Activated T-helper 17 cell treated with anti-CD3 and anti-CD28 coated beads, Interleukin-2, amount 50 U/mL, for 72 hours (primary cell): ENCODE data around the gene CPN1. TPM values are rescaled to one million over a fixed set of nuclear protein-coding genes. Genes with fewer than 3 reads are reported as not detected.
"Not testable (repeated sequence)": the region's sequence is repeated elsewhere in the genome, so short reads cannot be mapped to it uniquely, and the experiment has no call there.

Source experiments
- ATAC-seq: fragments of 150-1000 bp; cut with Tn5 transposase; replicated peaks from 2 replicates; pipeline ENCODE4 v1.10.0; 2021; ENCODE audit warnings: mild to moderate bottlenecking, moderate library complexity
- H3K27ac Mint-ChIP-seq: one replicate; pipeline ENCODE4 v1.8.0; 2022; ENCODE audit warnings: mixed read lengths
- H3K27me3 Mint-ChIP-seq: one replicate; pipeline ENCODE4 v1.8.0; 2022; ENCODE audit warnings: mixed read lengths
- H3K36me3 Mint-ChIP-seq: one replicate; pipeline ENCODE4 v1.8.0; 2022; ENCODE audit warnings: low read depth, mild to moderate bottlenecking, mixed read lengths
- H3K4me1 Mint-ChIP-seq: one replicate; pipeline ENCODE4 v1.8.0; 2022; ENCODE audit warnings: mixed read lengths
- H3K4me3 Mint-ChIP-seq: one replicate; pipeline ENCODE4 v1.8.0; 2022; ENCODE audit warnings: mild to moderate bottlenecking, mixed read lengths
- H3K9me3 Mint-ChIP-seq: one replicate; pipeline ENCODE4 v1.8.0; 2022; ENCODE audit warnings: mixed read lengths
- total RNA-seq, 2 donors: library from RNA; stranded (reverse); gene quantifications; one replicate each; pipeline ENCODE4 v1.2.3, GENCODE V29; 2022

Gene CPN1
- total RNA-seq, 2 donors from 2014 or later = not detected

DNA sequence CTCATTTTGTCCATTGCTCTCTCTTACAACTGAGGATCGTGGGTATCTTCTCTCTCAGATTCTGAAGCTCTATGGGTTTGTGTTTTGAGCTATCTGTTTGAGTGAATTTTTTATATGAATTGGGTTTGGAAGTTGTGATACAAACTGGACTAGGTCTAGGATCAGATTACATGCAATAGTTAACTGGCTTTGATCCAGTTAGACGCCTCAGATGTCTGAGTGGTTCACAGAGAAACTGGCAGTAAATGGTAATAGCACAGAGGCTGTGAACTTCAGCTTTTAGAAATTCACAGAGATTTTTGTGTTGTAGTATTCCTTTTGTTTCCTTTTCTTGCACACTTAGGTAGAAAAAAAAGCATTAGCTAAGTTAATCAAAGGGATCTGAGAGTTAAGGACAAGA lies 59.3 kb downstream of the CPN1 start:
- H3K36me3 Mint-ChIP-seq = no peaks in the 10 kb centered on the region
- no peak overlapping the region for H3K27ac Mint-ChIP-seq
- ATAC-seq = no peak

DNA sequence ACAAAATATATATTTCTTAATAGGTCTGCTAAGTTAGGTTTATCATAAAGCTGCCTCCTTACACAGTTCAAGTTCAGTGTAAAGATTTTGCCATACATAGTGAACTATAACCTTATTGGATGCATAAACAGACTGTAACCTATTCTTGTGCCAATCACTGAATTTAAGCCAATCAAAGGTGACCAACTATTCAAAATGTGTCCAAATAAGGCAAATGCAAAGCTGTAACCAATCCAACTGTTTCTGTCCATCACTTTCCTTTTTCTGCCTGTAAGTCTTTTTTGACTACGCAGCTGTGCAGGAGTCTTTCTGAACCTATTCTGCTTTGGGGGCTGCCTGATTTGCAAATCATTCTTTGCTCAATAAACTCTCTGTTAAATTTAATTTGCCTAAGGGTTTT lies 60.3 kb downstream of the CPN1 start:
- Mint-ChIP-seq H3K4me3 (no peak overlapping the region), H3K4me1 (peaks cover 10% of the 10 kb centered on the region), H3K36me3 (no peaks in the 10 kb centered on the region), H3K27ac (no peak overlapping the region), H3K9me3 (no peaks in the 10 kb centered on the region), H3K27me3 (peaks cover under 1% of the 10 kb centered on the region)
- no peak for ATAC-seq

More for the DNA sequence above, 59.3 kb downstream of the CPN1 start:
- H3K4me1 Mint-ChIP-seq = peaks cover 10% of the 10 kb centered on the region
- no peaks in the 10 kb centered on the region for H3K9me3 Mint-ChIP-seq
- H3K27me3 Mint-ChIP-seq = peaks cover 4% of the 10 kb centered on the region
- H3K4me3 Mint-ChIP-seq = no peak overlapping the region

DNA sequence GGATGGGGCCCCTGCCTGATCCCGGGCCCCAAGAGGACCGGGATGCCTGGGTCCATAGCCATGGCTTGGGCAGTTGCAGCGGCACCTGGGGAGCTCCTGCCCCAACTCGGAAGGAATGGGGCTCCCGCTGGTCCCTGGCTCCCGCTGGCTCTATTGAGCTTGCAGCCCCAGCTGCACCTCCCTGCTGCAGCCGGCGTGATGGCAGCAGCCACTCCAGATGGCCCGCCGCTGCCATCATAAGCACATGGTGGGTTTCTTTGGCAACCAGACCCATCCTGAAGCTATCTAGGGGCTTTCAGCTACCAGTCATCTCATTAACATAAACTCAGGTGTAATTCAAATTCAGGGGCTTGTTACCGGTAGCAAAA lies 60.8 kb downstream of the CPN1 start:
- H3K27ac Mint-ChIP-seq = no peak overlapping the region

DNA sequence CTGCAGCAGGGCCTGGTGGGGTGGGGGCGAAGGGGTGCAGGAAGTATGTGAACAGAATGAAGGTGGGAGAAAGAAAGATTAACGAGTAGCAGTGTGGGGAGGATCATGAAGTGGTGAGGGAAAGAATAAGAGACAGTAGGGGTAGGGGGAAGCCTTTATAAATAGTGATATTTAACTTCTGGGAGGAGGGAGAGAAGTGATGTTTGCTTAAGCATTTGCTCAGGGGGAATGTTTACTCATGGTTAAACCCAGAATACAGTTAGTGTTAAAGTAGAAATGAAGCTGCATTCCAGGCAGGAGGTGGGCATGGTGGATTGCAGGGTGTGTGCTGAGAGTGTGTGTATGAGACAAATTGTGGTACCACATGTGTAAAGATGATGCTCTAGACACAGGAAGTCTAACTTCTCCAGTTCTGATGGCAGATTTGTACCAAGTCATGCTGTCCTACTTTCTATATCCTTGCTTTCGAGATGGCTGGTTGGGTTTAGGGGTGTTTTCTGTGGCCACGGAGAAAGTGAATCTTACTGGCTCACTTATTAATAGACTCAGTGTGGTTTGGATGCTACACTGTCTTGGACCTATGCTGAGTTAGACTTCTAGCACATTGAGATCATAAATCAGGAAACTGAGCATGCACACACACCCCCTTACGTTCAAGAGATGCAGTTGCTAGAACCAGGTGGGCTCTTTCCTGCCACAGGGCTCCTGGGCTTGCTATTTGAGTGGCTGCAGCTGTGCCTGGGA lies 61.4 kb downstream of the CPN1 start:
- H3K27ac Mint-ChIP-seq = no peak overlapping the region
- H3K27me3 Mint-ChIP-seq = peaks cover 3% of the 10 kb centered on the region
- peaks cover 10% of the 10 kb centered on the region for H3K4me1 Mint-ChIP-seq
- no peak overlapping the region for H3K4me3 Mint-ChIP-seq
- no peaks in the 10 kb centered on the region for H3K36me3 Mint-ChIP-seq
- H3K9me3 Mint-ChIP-seq = no peaks in the 10 kb centered on the region
- peak; percentile 88 for ATAC-seq

More for the DNA sequence above, 60.8 kb downstream of the CPN1 start:
- no peaks in the 10 kb centered on the region for H3K9me3 Mint-ChIP-seq
- H3K4me1 Mint-ChIP-seq = peaks cover 10% of the 10 kb centered on the region
- ATAC-seq = no peak
- no peaks in the 10 kb centered on the region for H3K27me3 Mint-ChIP-seq
- H3K4me3 Mint-ChIP-seq = no peak overlapping the region
- no peaks in the 10 kb centered on the region for H3K36me3 Mint-ChIP-seq

DNA sequence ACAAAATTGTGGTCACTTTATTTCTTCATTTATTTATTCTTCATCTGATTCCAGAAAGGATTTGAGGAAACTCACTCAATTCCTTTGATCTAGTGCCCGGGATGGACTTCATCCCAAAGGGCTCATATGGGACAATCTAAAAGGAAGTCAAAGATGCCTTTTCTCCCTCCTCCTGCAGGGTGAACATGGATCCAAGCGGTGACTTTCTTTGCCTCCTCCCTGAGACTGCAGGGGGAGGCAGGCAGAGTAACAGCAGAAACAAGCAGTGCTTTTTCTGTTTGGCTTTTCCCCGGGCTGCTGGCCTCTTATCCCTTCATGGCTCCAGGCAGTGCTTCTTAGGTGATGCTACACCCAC lies 61.9 kb downstream of the CPN1 start:
- peaks cover 10% of the 10 kb centered on the region for H3K4me1 Mint-ChIP-seq
- H3K27ac Mint-ChIP-seq = no peak overlapping the region
- no peak overlapping the region for H3K4me3 Mint-ChIP-seq
- H3K36me3 Mint-ChIP-seq = no peaks in the 10 kb centered on the region
- no peaks in the 10 kb centered on the region for H3K9me3 Mint-ChIP-seq
- ATAC-seq = no peak
- peaks cover 3% of the 10 kb centered on the region for H3K27me3 Mint-ChIP-seq

DNA sequence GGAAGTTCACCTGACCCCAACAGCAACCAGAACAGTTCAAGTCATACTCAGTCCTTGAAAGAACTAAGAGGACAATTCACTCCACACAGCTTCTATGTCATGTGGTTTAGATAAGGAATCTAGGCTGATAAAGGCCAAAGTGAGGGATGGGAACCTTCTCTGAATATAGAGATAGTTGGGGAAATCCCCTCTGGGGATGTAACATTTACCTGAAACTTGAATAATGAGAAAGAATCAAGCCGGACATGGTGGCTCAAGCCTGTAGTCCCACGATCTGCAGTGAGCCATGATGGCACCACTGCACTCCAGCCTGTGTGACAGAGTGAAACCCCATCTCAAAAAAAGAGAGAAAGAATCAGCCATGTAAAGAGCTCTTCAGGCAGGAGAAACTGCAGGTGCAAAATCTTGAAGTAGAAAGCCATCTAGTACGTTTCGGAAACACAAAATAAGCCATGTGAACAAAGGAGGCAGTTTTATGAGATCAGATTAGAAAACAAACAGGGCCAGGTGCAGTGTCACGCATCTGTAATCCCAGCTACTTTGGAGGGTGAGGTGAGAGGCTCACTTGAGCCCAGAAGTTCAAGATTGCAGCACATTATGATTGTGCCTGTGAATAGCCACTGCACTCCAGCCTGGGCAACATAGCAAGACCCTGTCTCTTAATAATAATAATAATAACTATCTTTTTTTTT lies 67.5 kb downstream of the CPN1 start:
- Mint-ChIP-seq H3K4me1 (peaks cover 15% of the 10 kb centered on the region), H3K4me3 (no peak overlapping the region), H3K36me3 (no peaks in the 10 kb centered on the region), H3K9me3 (no peaks in the 10 kb centered on the region), H3K27ac (no peak overlapping the region), H3K27me3 (peaks cover 3% of the 10 kb centered on the region)
- no peak for ATAC-seq

DNA sequence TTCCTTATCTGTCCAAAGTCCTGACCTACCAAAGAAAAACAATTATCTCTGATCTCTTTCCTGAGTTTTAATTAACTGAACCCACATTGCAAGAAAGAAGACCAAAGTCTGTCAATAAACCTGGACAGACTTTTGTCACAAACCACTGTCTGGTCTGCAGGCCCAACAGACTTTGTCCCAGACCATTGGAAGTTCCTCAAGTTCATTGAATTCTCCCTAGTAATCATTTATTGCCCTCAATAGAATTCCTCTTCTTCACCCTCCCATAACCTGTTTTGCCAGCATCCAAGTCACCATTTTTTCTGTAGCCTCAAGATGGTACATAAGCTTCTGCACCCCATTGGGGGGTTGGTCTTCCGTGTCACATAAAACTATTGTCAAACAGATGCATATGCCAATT lies 68.0 kb downstream of the CPN1 start:
- peaks cover 3% of the 10 kb centered on the region for H3K27me3 Mint-ChIP-seq
- H3K36me3 Mint-ChIP-seq = no peaks in the 10 kb centered on the region
- no peak overlapping the region for H3K27ac Mint-ChIP-seq
- H3K9me3 Mint-ChIP-seq = no peaks in the 10 kb centered on the region
- no peak for ATAC-seq
- no peak overlapping the region for H3K4me3 Mint-ChIP-seq
- peaks cover 15% of the 10 kb centered on the region for H3K4me1 Mint-ChIP-seq

DNA sequence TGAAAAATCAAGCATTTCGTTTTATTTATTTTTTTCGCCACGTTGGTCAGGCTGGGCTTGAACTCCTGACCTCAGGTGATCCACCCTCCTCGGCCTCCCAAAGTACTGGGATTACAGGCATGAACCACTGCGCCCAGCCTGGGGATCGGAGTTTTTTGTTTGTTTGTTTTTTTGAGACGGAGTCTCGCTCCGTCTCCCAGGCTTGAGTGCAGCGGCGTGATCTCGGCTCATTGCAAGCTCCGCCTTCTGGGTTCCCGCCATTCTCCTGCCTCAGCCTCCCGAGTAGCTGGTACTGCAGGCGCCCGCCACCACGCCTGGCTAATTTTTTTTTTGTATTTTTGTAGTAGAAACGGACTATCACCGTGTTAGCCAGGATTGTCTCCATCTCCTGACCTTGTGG lies 69.8 kb downstream of the CPN1 start:
- H3K9me3 Mint-ChIP-seq, H3K4me3 Mint-ChIP-seq, H3K27ac Mint-ChIP-seq, H3K36me3 Mint-ChIP-seq, H3K27me3 Mint-ChIP-seq, ATAC-seq: not testable (repeated sequence)
- H3K4me1 Mint-ChIP-seq = peaks cover 20% of the 10 kb centered on the region

DNA sequence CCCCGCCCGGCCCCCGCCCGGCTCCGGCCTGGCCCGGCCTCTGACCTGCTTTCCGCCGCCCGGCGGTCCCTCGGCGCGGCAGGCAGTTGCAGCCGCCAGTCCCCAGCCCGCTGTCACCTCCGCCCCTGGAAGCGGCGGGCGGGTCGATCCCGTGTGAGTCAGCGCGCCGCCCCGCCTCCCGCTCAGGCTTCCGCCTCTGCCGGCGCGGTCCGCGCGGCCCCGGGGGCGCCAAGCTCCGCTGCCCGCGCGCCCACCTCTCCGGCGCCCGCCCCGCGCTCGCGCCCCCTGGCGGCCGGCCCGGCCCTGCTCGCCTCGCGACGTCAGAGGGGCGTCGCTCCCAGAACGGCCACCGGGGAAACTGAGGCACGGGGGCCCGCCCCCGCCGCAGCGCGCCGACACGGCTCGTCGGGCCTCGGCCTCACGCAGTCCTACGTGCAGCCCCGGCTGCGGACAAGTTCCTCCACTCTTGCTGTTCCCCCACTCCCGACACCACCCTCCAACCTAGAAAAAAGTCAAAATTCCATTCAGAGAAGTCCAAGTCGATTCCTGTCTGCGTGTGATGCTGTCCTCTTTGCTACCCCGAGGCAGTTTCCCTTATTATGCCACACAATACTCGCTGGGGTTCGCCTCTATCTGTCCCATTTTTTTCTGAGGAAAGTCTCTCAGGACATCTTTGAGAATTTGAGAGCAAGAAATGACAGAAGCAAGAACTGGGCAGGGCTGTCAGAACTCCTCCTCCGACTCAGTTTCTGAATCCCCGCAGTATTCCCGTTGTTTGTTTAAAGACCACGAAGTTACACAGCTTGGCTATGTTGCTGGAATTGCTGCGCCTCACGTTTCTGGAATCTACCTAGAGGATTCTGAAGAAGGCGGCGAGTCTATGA lies 71.6 kb downstream of the CPN1 start, which contains the start of gene DNMBP:
DNMBP (minus strand) TSS at position 155 of the 884 bp plus-strand sequence. CDS start 37,823 bp downstream, outside the sequence.
- Mint-ChIP-seq H3K9me3 (no peaks in the 10 kb centered on the region), H3K27ac (peak within 1 kb of the TSS; percentile 49), H3K27me3 (no peaks in the 10 kb centered on the region), H3K4me1 (peaks cover 35% of the 10 kb centered on the region), H3K36me3 (no peaks in the 10 kb centered on the region), H3K4me3 (peak within 1 kb of the TSS; percentile 86)
- peak; percentile 90 for ATAC-seq

DNA sequence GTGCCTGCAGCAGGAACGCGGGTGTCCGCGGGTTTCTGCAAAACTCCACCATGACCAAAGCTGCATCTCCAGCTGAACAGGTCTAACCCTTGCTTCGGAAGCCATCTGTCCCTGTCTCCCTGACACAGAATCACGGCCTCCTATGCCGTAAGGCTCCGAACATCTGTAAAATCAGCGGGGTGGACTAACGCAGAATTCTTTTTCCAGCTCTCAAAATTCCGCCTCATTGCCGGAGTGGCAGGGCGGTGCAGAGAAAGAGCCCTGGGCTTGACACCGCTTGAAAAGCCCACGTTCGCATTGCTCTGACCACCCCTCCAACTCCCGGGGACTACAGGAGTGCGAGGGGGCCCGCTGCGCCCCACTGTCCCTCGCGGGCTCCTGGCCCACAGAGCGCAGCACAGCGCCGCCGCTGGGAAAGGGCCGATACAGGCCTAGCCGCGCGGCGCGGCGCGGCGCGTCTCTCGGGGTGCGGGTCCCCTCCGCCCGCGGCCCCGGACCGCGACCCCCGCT lies 72.3 kb downstream of the CPN1 start:
- Mint-ChIP-seq H3K4me1 (peaks cover 36% of the 10 kb centered on the region), H3K4me3 (peak overlapping the region; percentile 84), H3K9me3 (no peaks in the 10 kb centered on the region), H3K36me3 (no peaks in the 10 kb centered on the region), H3K27ac (no peak overlapping the region), H3K27me3 (no peaks in the 10 kb centered on the region)
- peak; percentile 73 for ATAC-seq

DNA sequence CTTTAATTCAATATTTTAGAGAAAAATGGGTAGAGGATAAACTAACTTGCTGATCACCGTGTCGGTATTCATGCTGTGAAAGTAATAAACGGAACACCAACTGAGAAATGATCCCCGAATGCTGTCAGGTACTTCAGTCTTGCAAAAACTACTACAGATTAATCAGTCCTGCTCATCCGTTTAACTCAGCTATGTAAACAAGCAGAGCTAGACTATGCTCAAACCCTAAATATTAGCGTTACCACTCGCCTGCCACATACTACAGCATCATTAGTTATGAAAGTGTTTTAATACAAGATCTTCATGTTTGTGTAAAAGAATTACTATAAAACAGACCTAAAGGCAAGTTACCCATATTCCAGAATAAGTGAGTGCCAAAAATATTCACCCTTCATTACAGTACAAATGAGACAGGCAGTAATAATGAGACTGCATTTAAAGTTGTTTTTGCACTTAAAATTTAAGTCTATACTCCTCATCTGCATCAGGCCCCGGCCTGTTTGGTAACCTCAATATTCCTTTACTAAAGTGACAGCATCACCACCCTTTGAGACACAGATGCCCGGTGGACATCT lies 72.9 kb downstream of the CPN1 start:
- Mint-ChIP-seq H3K4me3 (peak overlapping the region; percentile 84), H3K9me3 (no peaks in the 10 kb centered on the region), H3K4me1 (peaks cover 31% of the 10 kb centered on the region), H3K27ac (no peak overlapping the region), H3K27me3 (no peaks in the 10 kb centered on the region), H3K36me3 (no peaks in the 10 kb centered on the region)
- no peak for ATAC-seq

DNA sequence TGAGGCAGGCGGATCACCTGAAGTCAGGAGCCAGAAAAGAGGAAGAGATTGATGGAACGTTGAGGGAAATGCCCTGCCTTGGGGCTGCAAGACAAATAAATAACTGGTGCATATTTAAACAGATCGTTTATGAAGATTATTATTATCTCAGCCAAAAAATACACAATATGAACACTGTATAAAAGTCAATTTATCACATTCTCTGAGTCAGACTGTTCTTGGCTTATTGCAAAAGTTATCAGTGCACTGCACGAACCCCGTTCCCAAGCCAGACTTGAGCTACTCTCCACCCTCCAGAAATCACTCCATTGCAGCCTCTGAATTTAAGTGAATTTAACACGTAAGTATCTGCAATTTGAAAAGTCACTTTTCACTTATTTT lies 73.5 kb downstream of the CPN1 start:
- ATAC-seq = no peak
- Mint-ChIP-seq H3K4me1 (peaks cover 31% of the 10 kb centered on the region), H3K9me3 (no peaks in the 10 kb centered on the region), H3K36me3 (no peaks in the 10 kb centered on the region), H3K4me3 (peak overlapping the region; percentile 84), H3K27me3 (no peaks in the 10 kb centered on the region), H3K27ac (no peak overlapping the region)

DNA sequence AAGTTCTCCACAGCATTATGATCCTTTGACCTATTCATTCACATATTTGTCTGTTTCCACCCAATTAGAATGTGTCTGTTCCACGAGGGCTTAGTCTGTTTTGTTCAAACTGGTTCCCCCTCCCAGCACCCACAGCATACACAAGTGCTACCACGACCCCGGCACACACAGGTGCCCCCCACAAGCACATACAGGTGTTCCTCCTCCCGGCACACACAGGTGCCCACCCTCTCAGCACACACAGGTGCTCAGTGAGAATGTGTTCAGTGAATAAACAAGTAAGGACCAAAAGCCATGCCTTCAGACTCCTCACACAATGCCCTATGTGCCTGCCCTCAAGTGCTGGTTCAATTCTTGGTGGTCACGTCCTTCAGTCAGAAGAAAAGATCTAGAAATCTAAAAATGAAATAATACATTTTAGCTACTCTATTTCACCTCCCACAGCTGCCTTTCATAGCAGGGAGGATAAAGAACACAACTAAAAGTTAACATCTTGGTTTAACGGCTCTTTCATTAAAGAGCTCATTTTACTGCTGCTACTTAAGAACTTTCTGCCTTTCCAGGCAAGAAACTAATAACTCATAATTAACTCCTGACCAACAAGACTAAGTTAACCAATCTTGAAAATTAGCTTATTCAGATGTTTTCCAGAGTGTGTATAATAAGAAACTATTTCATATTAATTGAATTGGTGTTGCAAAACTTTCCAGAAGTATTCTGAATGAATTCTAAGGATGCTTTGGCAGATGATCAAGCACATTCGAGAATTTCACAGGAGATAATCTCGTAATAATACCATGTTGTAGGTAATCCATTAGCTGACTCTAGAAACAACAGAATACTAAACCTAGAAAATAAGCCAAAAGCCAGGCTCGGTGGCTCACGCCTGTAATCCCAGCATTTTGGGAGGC lies 74.2 kb downstream of the CPN1 start:
- Mint-ChIP-seq H3K9me3 (no peaks in the 10 kb centered on the region), H3K27me3 (no peaks in the 10 kb centered on the region), H3K27ac (peak overlapping the region; percentile 31), H3K4me1 (peaks cover 31% of the 10 kb centered on the region), H3K4me3 (peak overlapping the region; percentile 84), H3K36me3 (no peaks in the 10 kb centered on the region)
- no peak for ATAC-seq
